Stimulated activated CD4-positive, alpha-beta T cell treated with anti-CD3 and anti-CD28 coated beads, Interleukin-15, amount 100 ng/mL, for 1 hour (primary cell): ENCODE results near the gene UCP2.
"Not testable (repeated sequence)": the region's sequence is repeated elsewhere in the genome, so short reads cannot be mapped to it uniquely, and the experiment has no call there.

ENCODE experiments used
- DNase-seq, 2 donors: peaks; one replicate each; pipeline ENCODE4 v3.0.0-alpha.2; 2020; ENCODE audit warnings: low read depth in 1 of 2, low spot score in 1 of 2

UCP2 gene

DNA sequence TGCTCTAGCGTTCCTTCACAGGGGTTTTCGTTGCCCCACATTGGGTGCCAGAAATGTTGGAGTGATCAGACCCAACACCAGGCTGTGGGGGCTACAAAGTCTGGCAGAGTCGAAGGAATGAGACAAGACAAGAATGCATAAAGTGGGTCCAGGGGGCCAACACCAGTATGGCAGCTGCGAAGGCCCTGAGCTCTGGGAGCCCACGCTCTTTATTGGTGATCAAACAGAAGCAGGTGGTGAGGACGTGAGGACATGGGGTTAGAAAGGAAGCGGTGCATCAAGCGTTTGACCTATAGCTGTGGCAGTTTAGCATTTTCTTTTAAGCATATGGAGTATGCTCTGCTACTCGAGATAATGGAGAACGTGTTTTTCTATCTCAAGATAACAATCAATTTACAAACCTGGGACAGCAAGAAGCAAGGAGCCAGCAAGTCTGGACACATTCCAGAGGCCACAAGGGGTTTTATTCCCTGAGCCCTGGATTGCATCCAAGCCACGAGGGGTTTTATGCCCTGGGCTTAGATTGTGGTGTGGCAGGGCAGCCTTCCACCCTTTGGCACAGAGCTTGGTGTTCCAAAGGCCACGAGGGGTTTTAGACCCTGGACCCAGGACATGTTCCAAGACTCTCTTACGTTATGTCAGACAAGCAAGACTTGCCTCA lies 35.7 kb downstream of the UCP2 start:
- no peak for DNase-seq

DNA sequence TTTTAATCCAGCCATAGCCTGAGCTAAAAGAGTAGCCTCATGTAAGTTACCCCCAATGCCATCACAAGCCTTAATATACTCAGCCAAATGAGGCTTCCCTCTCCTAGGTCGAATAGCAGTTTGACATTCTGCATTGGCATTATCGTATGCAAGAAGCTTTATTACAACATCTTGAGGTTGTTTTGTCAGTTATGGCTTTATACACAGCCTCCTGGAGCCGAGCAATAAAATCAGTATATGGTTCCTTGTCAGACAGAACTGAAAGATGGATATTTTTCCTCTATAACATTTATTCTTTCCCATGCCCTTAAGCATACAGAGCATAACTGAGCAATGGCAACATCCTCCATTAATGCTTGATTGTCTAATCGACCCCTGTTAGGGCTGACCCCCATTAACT lies 37.2 kb downstream of the UCP2 start:
- DNase-seq = no peak

DNA sequence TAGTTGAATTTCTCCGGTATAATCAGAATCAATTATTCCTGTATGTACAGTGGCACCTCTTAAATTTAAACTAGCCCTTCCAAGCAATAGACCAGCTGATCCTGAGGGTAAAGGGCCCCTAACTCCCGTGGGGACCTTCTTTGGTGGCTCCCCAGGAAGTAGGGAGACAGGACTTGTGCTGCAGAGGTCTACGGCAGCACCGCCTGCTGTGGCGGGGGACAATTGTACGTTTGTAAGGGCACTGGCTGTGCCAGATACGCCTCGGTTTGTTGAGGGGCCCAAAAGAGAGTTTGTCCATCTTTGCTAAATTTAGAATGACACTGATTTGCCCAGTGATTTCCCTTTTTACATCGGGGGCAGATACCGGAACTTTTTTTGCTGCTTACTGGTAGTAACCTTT lies 37.7 kb downstream of the UCP2 start:
- DNase-seq = no peak

DNA sequence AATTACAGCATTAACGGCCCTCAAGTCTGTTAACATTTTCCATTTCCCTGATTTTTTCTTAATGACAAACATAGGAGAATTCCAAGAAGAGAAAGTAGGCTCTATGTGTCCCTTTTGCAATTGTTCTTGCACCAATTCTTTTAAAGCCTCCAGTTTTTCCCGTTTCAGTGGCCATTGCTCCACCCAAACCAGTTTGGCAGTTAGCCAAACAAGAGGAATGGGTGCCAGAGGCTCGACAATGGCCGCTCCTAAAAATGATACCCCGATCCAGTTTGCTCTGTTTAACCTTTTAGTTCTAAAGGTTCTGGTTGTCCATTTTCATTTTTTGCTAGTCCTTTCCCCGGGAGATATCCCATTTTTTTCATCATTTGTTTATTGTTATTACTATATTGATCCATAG lies 38.6 kb downstream of the UCP2 start:
- no peak for DNase-seq

DNA sequence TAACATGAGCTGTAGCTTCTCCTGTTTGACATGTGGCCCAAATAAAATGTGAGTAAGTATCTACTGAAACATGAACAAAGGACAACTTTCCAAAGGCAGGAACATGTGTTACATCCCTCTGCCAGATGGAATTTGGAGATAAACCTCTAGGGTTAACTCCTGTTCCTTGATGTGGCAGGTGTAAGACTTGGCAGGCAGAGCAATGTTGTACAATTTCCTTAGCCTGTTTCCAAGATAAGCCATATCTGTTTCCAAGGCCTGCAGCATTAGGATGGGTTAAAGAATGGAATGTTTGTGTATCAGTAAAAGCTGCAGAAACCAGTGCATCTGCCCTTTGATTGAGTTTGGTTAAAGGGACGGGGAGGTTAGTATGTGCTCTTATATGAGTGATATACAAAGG lies 40.6 kb downstream of the UCP2 start:
- DNase-seq = no peak

DNA sequence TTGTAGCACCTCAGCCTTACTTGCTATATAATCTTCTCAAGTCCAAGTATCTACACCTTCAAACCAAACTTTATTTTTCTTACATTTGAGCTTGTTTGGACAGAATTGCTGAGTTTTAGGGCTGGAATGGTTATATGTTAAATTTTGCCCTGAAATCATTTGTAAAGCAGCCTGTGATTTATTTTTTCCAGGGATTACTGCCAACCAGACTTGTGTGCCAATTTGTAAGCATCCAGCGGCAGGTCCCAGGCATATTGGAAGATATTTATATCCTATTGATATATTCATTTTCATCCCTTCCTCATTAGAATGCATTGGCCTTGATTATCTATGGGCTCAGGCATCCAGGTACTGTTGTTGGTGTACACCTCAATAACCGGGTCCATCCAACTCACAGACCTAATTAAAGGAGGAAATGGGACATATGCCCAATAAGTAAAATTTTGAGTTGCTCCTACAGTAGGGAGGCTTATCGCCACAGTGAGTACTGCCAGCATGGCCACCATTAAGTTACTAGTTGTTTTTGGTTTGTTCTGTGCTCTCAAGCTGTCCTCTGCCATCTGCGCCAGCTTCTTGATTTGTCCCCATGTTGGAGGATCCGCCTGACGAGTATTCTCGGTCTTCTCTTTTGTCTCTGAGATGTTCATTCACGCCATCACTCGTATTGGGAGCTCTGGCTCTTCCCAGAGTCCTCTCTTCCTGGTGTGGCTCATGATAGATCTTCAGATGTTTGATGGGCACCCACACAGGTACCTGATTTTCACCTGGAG lies 41.7 kb downstream of the UCP2 start:
- no peak for DNase-seq

DNA sequence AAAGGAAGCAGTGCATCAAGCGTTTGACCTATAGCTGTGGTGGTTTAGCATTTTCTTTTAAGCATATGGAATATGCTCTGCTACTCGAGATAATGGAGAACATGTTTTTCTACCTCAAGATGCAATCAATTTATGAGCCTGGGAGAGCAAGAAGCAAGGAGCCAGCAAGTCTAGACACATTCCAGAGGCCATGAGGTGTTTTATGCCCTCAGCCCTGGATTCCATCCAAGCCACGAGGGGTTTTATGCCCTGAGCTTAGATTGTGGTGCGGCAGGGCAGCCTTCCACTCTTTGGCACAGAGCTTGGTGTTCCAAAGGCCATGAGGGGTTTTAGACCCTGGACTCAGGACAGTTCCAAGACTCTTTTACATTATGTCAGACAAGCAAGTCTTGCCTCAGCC lies 43.5 kb downstream of the UCP2 start:
- no peak for DNase-seq

DNA sequence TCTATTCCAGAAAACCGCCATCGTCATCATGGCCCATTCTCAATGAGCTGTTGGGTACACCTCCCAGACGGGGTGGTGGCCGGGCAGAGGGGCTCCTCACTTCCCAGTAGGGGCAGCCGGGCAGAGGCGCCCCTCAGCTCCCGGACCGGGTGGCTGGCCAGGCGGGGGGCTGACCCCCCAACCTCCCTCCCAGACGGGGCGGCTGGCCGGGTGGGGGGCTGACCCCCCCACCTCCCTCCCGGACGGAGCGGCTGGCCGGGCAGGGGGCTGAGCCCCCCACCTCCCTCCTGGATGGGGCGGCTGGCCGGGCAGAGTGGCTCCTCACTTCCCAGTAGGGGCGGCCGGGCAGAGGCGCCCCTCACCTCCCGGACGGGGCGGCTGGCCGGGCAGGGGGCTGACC lies 46.6 kb downstream of the UCP2 start:
- DNase-seq = not testable (repeated sequence)

DNA sequence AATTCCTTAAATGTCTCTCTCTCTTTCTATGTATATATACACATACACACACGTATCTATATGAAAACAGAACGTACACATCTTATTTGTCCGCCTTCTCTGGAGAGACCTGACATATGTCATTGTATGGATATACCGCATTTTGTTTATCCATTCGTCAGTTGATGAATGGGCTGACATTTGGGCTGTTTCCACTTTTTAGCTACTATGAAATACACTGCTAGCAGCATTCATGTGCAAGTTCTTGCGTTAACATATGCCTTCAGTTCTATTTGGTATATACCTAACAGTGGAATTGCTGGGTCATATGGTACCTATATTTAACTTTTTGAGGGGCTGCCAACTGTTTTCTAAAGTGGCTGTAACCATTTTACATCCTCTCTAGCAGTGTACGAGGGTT lies 49.9 kb downstream of the UCP2 start:
- no peak for DNase-seq

DNA sequence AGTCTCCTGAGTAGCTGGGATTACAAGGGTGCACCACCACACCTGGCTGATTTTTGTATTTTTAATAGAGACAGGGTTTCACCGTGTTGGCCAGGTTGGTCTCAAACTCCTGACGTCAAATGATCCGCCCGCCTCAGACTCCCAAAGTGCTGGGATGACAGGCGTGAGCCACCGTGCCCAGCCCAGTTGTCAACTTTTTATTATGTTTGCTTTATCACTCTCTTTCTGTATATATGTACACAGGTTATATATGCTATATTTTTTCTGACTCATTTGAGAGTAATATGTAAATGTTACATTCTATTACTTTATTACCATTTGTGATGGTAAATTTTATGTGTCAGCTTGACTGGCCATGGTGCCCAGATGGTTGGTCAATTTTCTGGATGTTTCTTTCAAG lies 50.7 kb downstream of the UCP2 start:
- no peak for DNase-seq

DNA sequence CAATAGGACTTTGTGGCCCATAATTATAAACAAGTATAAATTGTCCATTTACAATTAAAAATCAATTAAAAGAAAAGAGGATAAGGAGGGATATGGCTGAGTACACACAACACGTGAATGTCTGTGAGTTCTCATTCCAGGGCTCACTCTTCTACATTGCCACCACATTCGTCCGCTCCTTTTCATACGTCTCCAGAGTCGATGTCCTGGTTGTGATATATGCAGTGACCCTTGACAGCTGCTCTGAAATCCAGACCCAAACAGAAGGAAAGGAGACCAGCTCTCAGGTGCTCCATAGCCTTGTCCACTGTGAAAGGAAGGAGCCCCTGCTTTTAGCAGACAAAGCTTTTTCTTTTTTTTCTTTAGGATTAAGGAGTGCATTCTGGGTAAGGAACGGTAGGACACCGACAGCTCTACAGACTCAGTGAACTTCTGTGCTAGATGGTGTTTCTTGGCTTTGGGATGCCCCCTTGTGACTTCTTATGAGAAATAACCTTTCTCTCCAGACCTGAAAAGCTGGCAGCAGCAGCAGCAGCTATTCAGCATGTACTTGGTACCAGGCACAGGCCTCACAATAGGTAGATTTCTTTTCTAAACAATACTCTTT lies 51.5 kb downstream of the UCP2 start:
- DNase-seq = no peak

DNA sequence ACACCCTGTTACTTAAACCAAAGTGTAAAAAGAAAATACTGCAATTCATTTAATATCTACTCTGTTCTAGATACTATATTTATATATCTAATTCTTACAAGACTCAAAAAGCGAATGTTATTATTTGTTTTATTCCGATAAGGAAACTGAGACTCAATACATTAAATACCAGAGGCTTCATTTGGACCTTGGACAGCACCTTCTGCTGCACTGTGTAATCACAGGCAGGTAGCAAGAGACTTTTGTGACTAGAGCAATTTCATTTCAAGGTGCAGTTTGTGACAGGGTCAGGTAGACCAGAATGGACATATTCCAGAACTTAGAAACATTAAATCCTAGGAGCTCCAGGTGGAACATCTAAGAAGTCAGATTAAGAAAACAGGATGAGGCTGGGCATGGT lies 53.3 kb downstream of the UCP2 start:
- no peak for DNase-seq
